Naive thymus-derived CD4-positive, alpha-beta T cell (primary cell): ENCODE data around the gene LPGAT1. TPM values are rescaled to one million over a fixed set of nuclear protein-coding genes. Genes with fewer than 3 reads are reported as not detected.
A peak's percentile ranks its signal among the peaks of the same experiment; 100 is the strongest.

ENCODE experiments used
- ATAC-seq: fragments of 150-1000 bp; cut with Tn5 transposase; 2 replicates; pipeline ENCODE4 v1.10.0; 2021; ENCODE audit warnings: mild to moderate bottlenecking, moderate library complexity
- CTCF ChIA-PET: fragments of 350-600 bp; sonication (Branson Sonifier 250); formaldehyde crosslinking; loops from one replicate; lab custom pipeline; 2021; ENCODE audit warnings: antibody characterized with exemption; lab: Charles Lee
- POLR2A ChIA-PET: fragments of 350-600 bp; sonication (Branson Sonifier 250); formaldehyde crosslinking; loops from one replicate; lab custom pipeline; 2021; ENCODE audit warnings: antibody characterized with exemption, inconsistent platforms; lab: Charles Lee
- DNase-seq, 9 donors: peaks; one replicate each; pipeline versions ENCODE4 v3.0.0 to v3.0.0-alpha.2; 2020 to 2022; ENCODE audit warnings: mixed read lengths in 1 of 9
- H3K27ac ChIP-seq: one replicate; pipeline ENCODE4 v1.7.0; 2013; ENCODE audit warnings: mild to moderate bottlenecking, low read depth, low read length, moderate library complexity
- H3K27me3 ChIP-seq, 2 donors: one replicate each; pipeline ENCODE4 v1.7.0; 2013; ENCODE audit warnings: low read length in 2 of 2, mild to moderate bottlenecking in 2 of 2, moderate library complexity in 2 of 2; ENCODE audit not compliant: control insufficient read depth in 2 of 2, insufficient read depth in 2 of 2
- H3K36me3 ChIP-seq, 3 experiments: 1 replicate in 2 of 3; 2 replicates in 1 of 3; pipeline ENCODE4 v1.7.0; 2013; ENCODE audit warnings: low read length in 3 of 3, mild to moderate bottlenecking in 3 of 3, moderate library complexity in 1 of 3; ENCODE audit not compliant: insufficient read depth in 3 of 3, control insufficient read depth in 2 of 3
- H3K4me1 ChIP-seq, 2 donors: one replicate each; pipeline ENCODE4 v1.7.0; 2013; ENCODE audit warnings: low read length in 2 of 2, mild to moderate bottlenecking in 2 of 2, moderate library complexity in 1 of 2; ENCODE audit not compliant: control insufficient read depth in 2 of 2, insufficient read depth in 2 of 2
- H3K4me3 ChIP-seq: 2 replicates; pipeline ENCODE4 v1.7.0; 2013; ENCODE audit warnings: mild to moderate bottlenecking, low read length
- H3K9me3 ChIP-seq, 3 experiments: 1 replicate in 2 of 3; 2 replicates in 1 of 3; pipeline ENCODE4 v1.7.0; 2013; ENCODE audit warnings: low read length in 3 of 3; ENCODE audit not compliant: control insufficient read depth in 2 of 3
- H3K27ac Mint-ChIP-seq, 9 donors: one replicate each; pipeline ENCODE4 v1.8.0; 2020 to 2022; ENCODE audit warnings: mixed read lengths in 9 of 9, mild to moderate bottlenecking in 8 of 9, moderate library complexity in 5 of 9, inconsistent platforms in 2 of 9
- H3K27me3 Mint-ChIP-seq, 5 donors: one replicate each; pipeline ENCODE4 v1.8.0; 2021 to 2022; ENCODE audit warnings: mixed read lengths in 5 of 5, mild to moderate bottlenecking in 1 of 5
- H3K36me3 Mint-ChIP-seq, 5 donors: one replicate each; pipeline ENCODE4 v1.8.0; 2020 to 2022; ENCODE audit warnings: mixed read lengths in 5 of 5, mild to moderate bottlenecking in 3 of 5, inconsistent platforms in 1 of 5
- H3K4me1 Mint-ChIP-seq, 7 donors: one replicate each; pipeline ENCODE4 v1.8.0; 2020 to 2022; ENCODE audit warnings: mixed read lengths in 7 of 7, mild to moderate bottlenecking in 3 of 7, inconsistent platforms in 1 of 7
- H3K4me3 Mint-ChIP-seq, 10 donors: one replicate each; pipeline ENCODE4 v1.8.0; 2020 to 2022; ENCODE audit warnings: mild to moderate bottlenecking in 10 of 10, mixed read lengths in 10 of 10, moderate library complexity in 6 of 10, inconsistent platforms in 2 of 10
- H3K9me3 Mint-ChIP-seq, 11 donors: one replicate each; pipeline ENCODE4 v1.8.0; 2020 to 2022; ENCODE audit warnings: mixed read lengths in 11 of 11, mild to moderate bottlenecking in 4 of 11, inconsistent platforms in 1 of 11, moderate library complexity in 1 of 11
- intact Hi-C, 2 donors: fragments of 100-400 bp; cut with micrococcal nuclease; formaldehyde crosslinking; loops; one replicate each; pipeline ENCODE4 v1.15.1; 2023
- polyA plus RNA-seq, 2 donors: library from polyadenylated mRNA; unstranded; fragments of 300-500 nt; fragmentation: Illumina TruSeq; gene quantifications; one replicate each; pipeline ENCODE4 v1.2.3, GENCODE V29; 2021
- total RNA-seq, 6 experiments: library from RNA in 5 of 6; stranded (reverse) in 5 of 6; gene quantifications; 1 replicate in 5 of 6; 2 replicates in 1 of 6; pipeline ENCODE4 v1.2.3 and lab custom pipeline; 2021 to 2026

LPGAT1 gene
- total and polyA plus RNA-seq, 7 experiments from 2014 or later, result 6.3 to 76.1 (median 13.6) TPM

DNA sequence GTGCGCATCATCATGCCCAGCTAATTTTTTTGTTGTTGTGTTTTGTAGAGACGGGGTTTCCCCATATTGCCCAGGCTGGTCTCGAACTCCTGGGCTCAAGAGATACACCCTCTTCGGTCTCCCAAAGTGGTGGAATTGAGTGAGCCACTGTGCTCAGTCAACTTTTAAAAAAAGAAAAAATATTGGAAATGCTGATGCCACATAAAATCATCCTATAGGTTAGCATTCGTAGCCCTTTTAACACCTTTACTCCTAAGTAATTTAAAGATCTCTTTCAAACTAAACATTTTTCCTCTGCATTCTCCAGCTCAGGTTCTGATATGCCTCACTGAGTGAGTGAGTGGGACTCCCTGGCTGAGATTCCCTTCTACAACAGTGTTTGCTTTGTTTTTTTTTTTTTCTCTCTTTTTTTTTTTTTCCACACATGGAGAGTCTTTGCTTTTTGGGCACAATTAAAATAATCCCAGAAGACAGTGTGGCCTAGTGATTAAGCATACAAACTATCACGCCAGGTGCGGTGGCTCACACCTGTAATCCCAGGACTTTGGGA lies 74.0 kb downstream of the LPGAT1 start:
- DNase-seq, result no peak
- ATAC-seq, result no peak
- ChIA-PET CTCF (no interaction called here), POLR2A (no interaction called here)
- no peaks in the 10 kb centered on the region for H3K9me3 ChIP-seq
- Mint-ChIP-seq H3K4me1 (no peaks in the 10 kb centered on the region), H3K27ac (no peak overlapping the region), H3K36me3 (peaks cover 0 to 25% (median 19%) of the 10 kb centered on the region in 5 donors), H3K27me3 (no peaks in the 10 kb centered on the region), H3K9me3 (peaks cover 0 to 6% (median 0%) of the 10 kb centered on the region in 11 donors), H3K4me3 (no peak overlapping the region)
- no peak overlapping the region for H3K4me3 ChIP-seq
- H3K27me3 ChIP-seq, result no peaks in the 10 kb centered on the region
- no peak overlapping the region for H3K27ac ChIP-seq
- no peaks in the 10 kb centered on the region for H3K36me3 ChIP-seq
- intact Hi-C loops, result no loop called here
- no peaks in the 10 kb centered on the region for H3K4me1 ChIP-seq

DNA sequence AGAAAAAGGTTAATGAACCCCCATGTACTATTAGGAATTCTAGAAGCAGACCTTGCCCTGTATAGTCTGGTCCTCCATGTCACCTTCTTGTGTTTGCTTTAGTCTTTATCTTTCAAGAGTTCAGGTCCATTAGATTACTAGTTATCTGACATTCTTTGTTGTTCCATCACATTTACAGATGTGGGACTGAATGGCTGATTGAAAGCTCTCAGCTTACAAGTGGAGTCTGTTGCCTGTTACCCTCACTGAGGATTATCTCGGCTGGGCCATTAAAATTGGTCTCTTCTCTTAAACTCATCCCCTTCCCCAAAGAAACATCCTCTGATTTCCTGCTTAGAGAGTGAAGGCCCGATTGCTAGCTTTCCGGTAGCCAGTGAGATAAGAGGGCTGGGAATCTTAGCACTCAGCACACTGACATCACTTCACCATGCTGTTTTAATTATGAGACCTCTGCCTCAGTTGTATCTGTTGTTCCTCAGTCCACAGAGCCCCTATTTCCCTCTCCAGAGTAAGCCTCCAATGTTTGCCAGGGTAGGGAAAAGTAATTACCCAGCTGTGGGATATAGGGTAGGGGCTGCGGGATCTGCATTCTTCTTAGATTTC lies 76.8 kb downstream of the LPGAT1 start:
- POLR2A ChIA-PET, result no interaction called here
- no peak overlapping the region for H3K27ac ChIP-seq
- H3K4me3 ChIP-seq, result no peak overlapping the region
- H3K4me1 Mint-ChIP-seq, result no peaks in the 10 kb centered on the region
- no peak for DNase-seq
- no peak for ATAC-seq
- peaks cover 4 to 8% (median 5%) of the 10 kb centered on the region in 3 experiments for H3K36me3 ChIP-seq
- H3K27ac Mint-ChIP-seq, result no peak overlapping the region
- no peaks in the 10 kb centered on the region for H3K4me1 ChIP-seq
- peaks cover 0 to 23% (median 17%) of the 10 kb centered on the region in 5 donors for H3K36me3 Mint-ChIP-seq
- no peaks in the 10 kb centered on the region for H3K27me3 Mint-ChIP-seq
- no peaks in the 10 kb centered on the region for H3K27me3 ChIP-seq
- no peaks in the 10 kb centered on the region for H3K9me3 ChIP-seq
- peaks cover 0 to 2% (median 0%) of the 10 kb centered on the region in 11 donors for H3K9me3 Mint-ChIP-seq
- CTCF ChIA-PET, result no interaction called here
- intact Hi-C loops, result no loop called here
- H3K4me3 Mint-ChIP-seq, result no peak overlapping the region

GRCh38 chr1:211752951-211753486 lies 77.5 kb downstream of the LPGAT1 start:
- CTCF ChIA-PET, result no interaction called here
- intact Hi-C loops, result no loop called here
- ATAC-seq, result no peak

DNA sequence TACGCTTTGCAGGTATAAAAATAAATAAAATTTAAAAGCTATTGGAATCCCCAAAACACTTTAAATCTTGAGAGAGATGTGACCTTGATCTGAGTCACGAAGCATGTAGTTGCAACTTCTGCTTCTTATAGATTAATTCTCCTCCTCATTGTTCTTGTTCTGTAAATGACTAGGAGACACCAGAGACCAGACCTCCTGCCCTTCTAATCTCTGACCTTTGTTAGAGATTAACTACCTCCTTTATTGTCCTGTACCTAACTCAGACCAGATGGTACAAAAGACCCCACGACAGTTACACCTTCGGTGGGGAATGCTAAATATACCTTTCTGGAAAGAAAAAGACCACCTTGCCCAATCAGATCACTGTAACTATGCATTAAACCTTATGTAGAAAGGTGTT lies 78.2 kb downstream of the LPGAT1 start:
- Mint-ChIP-seq H3K9me3 (no peaks in the 10 kb centered on the region), H3K27ac (no peak overlapping the region), H3K4me1 (no peaks in the 10 kb centered on the region), H3K4me3 (no peak overlapping the region), H3K27me3 (no peaks in the 10 kb centered on the region), H3K36me3 (peaks cover 0 to 18% (median 7%) of the 10 kb centered on the region in 5 donors)
- H3K36me3 ChIP-seq, result peaks cover 4 to 9% (median 8%) of the 10 kb centered on the region in 3 experiments
- DNase-seq (no peak), ATAC-seq (no peak)
- CTCF ChIA-PET, result no interaction called here
- intact Hi-C loops, result no loop called here
- H3K4me3 ChIP-seq, result no peak overlapping the region
- no peaks in the 10 kb centered on the region for H3K27me3 ChIP-seq
- no peak overlapping the region for H3K27ac ChIP-seq
- POLR2A ChIA-PET, result no interaction called here
- no peaks in the 10 kb centered on the region for H3K4me1 ChIP-seq
- no peaks in the 10 kb centered on the region for H3K9me3 ChIP-seq

More at GRCh38 chr1:211752951-211753486, 77.5 kb downstream of the LPGAT1 start:
- Mint-ChIP-seq H3K4me1 (no peaks in the 10 kb centered on the region), H3K9me3 (peaks cover 0 to 2% (median 0%) of the 10 kb centered on the region in 11 donors), H3K4me3 (no peak overlapping the region), H3K36me3 (peaks cover 0 to 19% (median 13%) of the 10 kb centered on the region in 5 donors), H3K27ac (no peak overlapping the region), H3K27me3 (no peaks in the 10 kb centered on the region)
- Histone ChIP-seq H3K36me3 (peaks cover 4 to 9% (median 8%) of the 10 kb centered on the region in 3 experiments), H3K4me1 (no peaks in the 10 kb centered on the region), H3K27me3 (no peaks in the 10 kb centered on the region), H3K9me3 (no peaks in the 10 kb centered on the region), H3K4me3 (no peak overlapping the region), H3K27ac (no peak overlapping the region)
- POLR2A ChIA-PET, result no interaction called here
- no peak for DNase-seq

- no peak overlapping the region for H3K4me3 ChIP-seq
- Mint-ChIP-seq H3K27me3 (no peaks in the 10 kb centered on the region), H3K36me3 (peaks cover 0 to 15% (median 7%) of the 10 kb centered on the region in 5 donors), H3K9me3 (no peaks in the 10 kb centered on the region), H3K27ac (peak overlapping the region in 1 of 9 donors; percentile 42), H3K4me1 (no peaks in the 10 kb centered on the region), H3K4me3 (no peak overlapping the region)
- H3K27ac ChIP-seq, result no peak overlapping the region
- H3K36me3 ChIP-seq, result peaks cover 4 to 9% (median 8%) of the 10 kb centered on the region in 3 experiments
- DNase-seq, result no peak
- no peaks in the 10 kb centered on the region for H3K27me3 ChIP-seq
- intact Hi-C loops, result no loop called here
- no peak for ATAC-seq
- H3K9me3 ChIP-seq, result no peaks in the 10 kb centered on the region
- H3K4me1 ChIP-seq, result no peaks in the 10 kb centered on the region
- ChIA-PET CTCF (no interaction called here), POLR2A (no interaction called here)
These were observed 79.1 kb downstream of the LPGAT1 start for GRCh38 chr1:211751438-211751837.

DNA sequence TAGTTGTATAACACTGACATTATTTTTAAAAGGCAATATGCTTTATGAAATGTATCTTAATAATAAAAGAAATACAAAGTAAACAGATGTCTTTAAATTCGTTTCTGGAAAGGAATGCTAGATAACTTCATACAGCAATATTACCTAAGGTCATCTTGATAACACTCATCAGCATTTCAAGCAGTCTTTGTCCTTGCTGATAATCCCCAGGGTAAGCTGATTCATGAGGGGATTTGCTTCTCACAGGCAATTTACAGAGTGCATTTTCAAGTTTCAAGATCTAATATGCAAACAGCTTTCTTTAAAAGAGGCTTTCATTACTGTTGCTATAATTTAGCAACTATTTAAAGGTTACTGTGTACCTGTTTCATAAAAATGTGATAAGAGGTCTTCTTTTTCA lies 80.0 kb downstream of the LPGAT1 start:
- CTCF ChIA-PET, result no interaction called here
- Histone ChIP-seq H3K36me3 (peaks cover 4 to 9% (median 8%) of the 10 kb centered on the region in 3 experiments), H3K4me3 (no peak overlapping the region), H3K9me3 (no peaks in the 10 kb centered on the region), H3K27ac (no peak overlapping the region), H3K27me3 (no peaks in the 10 kb centered on the region), H3K4me1 (no peaks in the 10 kb centered on the region)
- no peak overlapping the region for H3K4me3 Mint-ChIP-seq
- POLR2A ChIA-PET, result no interaction called here
- no peaks in the 10 kb centered on the region for H3K9me3 Mint-ChIP-seq
- intact Hi-C loops, result no loop called here
- ATAC-seq, result no peak
- no peak overlapping the region for H3K27ac Mint-ChIP-seq
- H3K4me1 Mint-ChIP-seq, result no peaks in the 10 kb centered on the region
- H3K27me3 Mint-ChIP-seq, result no peaks in the 10 kb centered on the region
- peaks cover 0 to 15% (median 7%) of the 10 kb centered on the region in 5 donors for H3K36me3 Mint-ChIP-seq
- no peak for DNase-seq

DNA sequence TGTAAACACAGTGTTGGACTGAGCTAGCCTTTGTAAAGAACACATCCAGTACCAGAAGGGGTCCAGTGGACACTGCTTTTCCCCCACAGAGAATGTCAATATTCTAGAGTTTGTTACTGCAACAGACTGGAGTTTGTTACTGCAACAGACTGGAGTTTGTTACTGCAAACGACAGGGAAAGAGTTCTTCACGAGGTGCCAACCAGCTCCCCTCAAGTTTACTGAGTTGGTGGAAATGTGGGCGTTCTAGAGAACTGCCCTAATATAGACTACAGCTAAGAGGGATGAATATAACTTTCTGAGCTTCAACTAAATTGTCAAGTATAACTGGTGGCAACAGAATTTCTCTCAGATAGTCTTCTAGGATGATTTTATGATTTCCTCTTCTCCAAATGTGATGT lies 81.3 kb downstream of the LPGAT1 start:
- no peak overlapping the region for H3K27ac ChIP-seq
- no peaks in the 10 kb centered on the region for H3K27me3 Mint-ChIP-seq
- no peaks in the 10 kb centered on the region for H3K9me3 Mint-ChIP-seq
- ChIA-PET CTCF (no interaction called here), POLR2A (no interaction called here)
- no peak overlapping the region for H3K4me3 ChIP-seq
- H3K27me3 ChIP-seq, result no peaks in the 10 kb centered on the region
- H3K9me3 ChIP-seq, result no peaks in the 10 kb centered on the region
- ATAC-seq, result no peak
- H3K4me3 Mint-ChIP-seq, result no peak overlapping the region
- intact Hi-C loops, result no loop called here
- no peak overlapping the region for H3K27ac Mint-ChIP-seq
- peaks cover 0 to 16% (median 7%) of the 10 kb centered on the region in 5 donors for H3K36me3 Mint-ChIP-seq
- no peaks in the 10 kb centered on the region for H3K4me1 Mint-ChIP-seq
- H3K36me3 ChIP-seq, result peaks cover 4 to 9% (median 8%) of the 10 kb centered on the region in 3 experiments
- DNase-seq, result no peak
- no peaks in the 10 kb centered on the region for H3K4me1 ChIP-seq
